Adrenal gland (tissue), 12 donors: ENCODE results near the gene UPK3BL2. TPM values are rescaled to one million over a fixed set of nuclear protein-coding genes. Genes with fewer than 3 reads are reported as not detected.
"Not testable (repeated sequence)": the region's sequence is repeated elsewhere in the genome, so short reads cannot be mapped to it uniquely, and the experiment has no call there.

Experiments
- DNase-seq, 7 donors: peaks; one replicate each; pipeline ENCODE4 v3.0.0-alpha.2; 2019 to 2020
- H3K27ac ChIP-seq, 5 donors: fragments of 200-600 bp; sonication (generic) in 4 of 5; 1 replicate in 3 of 5; 2 replicates in 2 of 5; pipeline versions ENCODE4 v1.5.1 to v1.8.0; 2016 to 2020; ENCODE audit warnings: mild to moderate bottlenecking in 1 of 5
- H3K27me3 ChIP-seq: fragments of 200-600 bp; 2 replicates; pipeline ENCODE4 v1.8.0; 2021
- H3K36me3 ChIP-seq, 2 donors: fragments of 200-600 bp; replicated peaks in 1 of 2; 1 replicate in 1 of 2; 2 replicates in 1 of 2; pipeline versions ENCODE4 v1.5.1 to v1.8.0; 2018 to 2022
- H3K4me1 ChIP-seq, 2 donors: fragments of 200-600 bp; replicated peaks in 1 of 2; 1 replicate in 1 of 2; 2 replicates in 1 of 2; pipeline versions ENCODE4 v1.5.1 to v1.8.0; 2018 to 2021
- H3K4me3 ChIP-seq, 4 donors: fragments of 200-600 bp; sonication (generic) in 3 of 4; one replicate each; pipeline ENCODE4 v1.5.1; 2016 to 2018
- H3K9me3 ChIP-seq, 3 donors: fragments of 200-600 bp; sonication (generic) in 1 of 3; replicated peaks in 1 of 3; 1 replicate in 2 of 3; 2 replicates in 1 of 3; pipeline versions ENCODE4 v1.5.1 to v1.8.0; 2016 to 2021
- WGBS, 4 donors: extraction: QIAGEN DNeasy Blood & Tissue Kit in 2 of 4; methylation state at CpG; one replicate each; pipeline versions ENCODE4 v1.1.5 to v1.1.7; 2013 to 2017; 5-methylcytosine and 5-hydroxymethylcytosine counted together
- intact Hi-C, 2 donors: fragments of 100-400 bp; cut with DNase I; formaldehyde crosslinking; loops; one replicate each; pipeline versions ENCODE4 v1.14.1 to v1.15.0; 2022 to 2023
- polyA plus RNA-seq, 3 donors: library from polyadenylated mRNA; stranded (reverse); fragments of 200-250 nt in 2 of 3; fragments of 350-450 nt in 1 of 3; fragmentation: Illumina TruSeq in 1 of 3; extraction: RNeasy Lipid Tissue Mini Kit (QIAGEN cat#74804) in 1 of 3; gene quantifications; one replicate each; pipeline ENCODE4 v1.2.3, GENCODE V29; 2013 to 2014
- total RNA-seq, 9 donors: library from RNA; depleted of rRNA in 4 of 9; stranded (reverse); fragments of >200 nt in 4 of 9; fragments of 120-200 nt in 1 of 9; fragmentation: NEBNext Ultra II Directional in 1 of 9; extraction: Animal tissue kit (Norgen Biotek cat#: 25700) in 1 of 9; gene quantifications; one replicate each; pipeline versions ENCODE4 v1.1.0 to v1.2.4, GENCODE V29; 2013 to 2023
- donor health status: healthy with polysubstance abuse.
- donor health status: Bipolar disorder and iron deficiency.
- donor health status: DM: yes; HTN: yes; CAD: no.
- donor health status: DM: no; HTN: no; CAD: no.
- donor health status: DM: no; HTN: no; CAD: no.
- donor health status: DM: yes; HTN: yes; CAD: no.

The UPK3BL2 gene
- total and polyA plus RNA-seq, 12 donors: 0.41 to 62.9 (median 5.5) TPM

GRCh38 chr7:102514881-102515721 lies 28.4 kb downstream of the UPK3BL2 start:
- H3K36me3 ChIP-seq: not testable (repeated sequence)
- DNase-seq: peak in 1 of 7 donors; percentile 11

GRCh38 chr7:102512642-102513221 lies 30.8 kb downstream of the UPK3BL2 start:
- H3K27me3 ChIP-seq, intact Hi-C loops, H3K36me3 ChIP-seq, H3K9me3 ChIP-seq, H3K4me1 ChIP-seq: not testable (repeated sequence)
- Histone ChIP-seq H3K27ac (peak overlapping the region in 3 of 5 donors; percentile 52 to 88 (median 81)), H3K4me3 (peak overlapping the region in 1 of 4 donors; percentile 44)
- WGBS, 4 donors: 0 to 10% (median 9%) methylated on average over 2 to 5 of the region's 5 CpGs
- DNase-seq: peak; percentile 44 to 78 (median 61)

More at GRCh38 chr7:102514881-102515721, 28.4 kb downstream of the UPK3BL2 start:
- H3K27ac ChIP-seq, intact Hi-C loops, H3K4me3 ChIP-seq, H3K9me3 ChIP-seq, H3K27me3 ChIP-seq, H3K4me1 ChIP-seq: not testable (repeated sequence)
- 18 to 38% (median 27%) methylated on average over 2 to 3 of the region's 15 CpGs; no CpG with 5 or more reads in 1 of the 4 donors for WGBS, 4 donors

GRCh38 chr7:102511860-102512522 lies 31.5 kb downstream of the UPK3BL2 start:
- H3K4me3 ChIP-seq, H3K27ac ChIP-seq, H3K36me3 ChIP-seq, H3K9me3 ChIP-seq, H3K27me3 ChIP-seq, intact Hi-C loops, H3K4me1 ChIP-seq, DNase-seq: not testable (repeated sequence)
- WGBS, 4 donors: no CpG with 5 or more reads among the region's 30 CpGs

GRCh38 chr7:102510575-102510974 lies 32.9 kb downstream of the UPK3BL2 start:
- intact Hi-C loops, H3K4me3 ChIP-seq, H3K4me1 ChIP-seq, H3K36me3 ChIP-seq, H3K9me3 ChIP-seq, H3K27ac ChIP-seq, H3K27me3 ChIP-seq: not testable (repeated sequence)
- DNase-seq: peak in 1 of 7 donors; percentile 10
- WGBS, 4 donors: 73 to 75% methylated on average over 4 of the region's 8 CpGs; no CpG with 5 or more reads in 2 of the 4 donors

GRCh38 chr7:102507410-102508088 lies 35.9 kb downstream of the UPK3BL2 start:
- intact Hi-C loops, H3K4me3 ChIP-seq, H3K9me3 ChIP-seq, H3K27me3 ChIP-seq, H3K27ac ChIP-seq, H3K4me1 ChIP-seq, H3K36me3 ChIP-seq: not testable (repeated sequence)
- DNase-seq: peak; percentile 4 to 49 (median 18)
- WGBS, 4 donors: 83 to 86% (median 86%) methylated on average over 2 of the region's 8 CpGs

GRCh38 chr7:102505298-102506185 lies 38.0 kb downstream of the UPK3BL2 start:
- H3K27ac ChIP-seq: peak overlapping the region in 2 of 5 donors; percentile 54 to 74
- H3K27me3 ChIP-seq, intact Hi-C loops, H3K4me1 ChIP-seq, H3K4me3 ChIP-seq, H3K36me3 ChIP-seq, H3K9me3 ChIP-seq: not testable (repeated sequence)
- DNase-seq: peak in 5 of 7 donors; percentile 16 to 52 (median 23)
- WGBS, 4 donors: 49 to 64% (median 55%) methylated on average over 3 to 5 of the region's 24 CpGs

GRCh38 chr7:102503141-102503540 lies 40.4 kb downstream of the UPK3BL2 start:
- H3K27ac ChIP-seq, H3K4me3 ChIP-seq, H3K36me3 ChIP-seq, DNase-seq, intact Hi-C loops, H3K4me1 ChIP-seq, H3K27me3 ChIP-seq, H3K9me3 ChIP-seq: not testable (repeated sequence)
- no CpG with 5 or more reads among the region's 12 CpGs for whole genome bisulfite sequencing, 4 donors

- H3K4me1 ChIP-seq, intact Hi-C loops, H3K27me3 ChIP-seq, H3K27ac ChIP-seq, H3K4me3 ChIP-seq, H3K36me3 ChIP-seq, H3K9me3 ChIP-seq: not testable (repeated sequence)
- peak in 1 of 7 donors; percentile 11 for DNase-seq
- 89 to 100% (median 94%) methylated on average over 3 to 12 of the region's 16 CpGs for WGBS, 4 donors
Measured at GRCh38 chr7:102498321-102498720, 45.2 kb downstream of the UPK3BL2 start.

GRCh38 chr7:102497308-102497707 lies 46.2 kb downstream of the UPK3BL2 start:
- H3K27me3 ChIP-seq, intact Hi-C loops: not testable (repeated sequence)
- peak in 4 of 7 donors; percentile 5 to 46 (median 14) for DNase-seq

More at GRCh38 chr7:102497308-102497707, 46.2 kb downstream of the UPK3BL2 start:
- not testable (repeated sequence) for H3K4me3 ChIP-seq, H3K4me1 ChIP-seq, H3K36me3 ChIP-seq, H3K27ac ChIP-seq, H3K9me3 ChIP-seq
- WGBS, 4 donors: 63 to 65% methylated on average over 1 of the region's 5 CpGs; no CpG with 5 or more reads in 2 of the 4 donors
